T-helper 2 cell treated with Interferon-gamma antibody and Interleukin-4, amounts not matched to agents 5 μg/mL and 100 μg/mL, for 36 hours (primary cell): ENCODE measurements around the gene SLFN12L.

Experiments used
- DNase-seq: peaks from one replicate; pipeline ENCODE4 v3.0.0; 2021; ENCODE audit warnings: low spot score
- H3K27ac Mint-ChIP-seq: one replicate; pipeline ENCODE4 v1.8.0; 2021; ENCODE audit warnings: mild to moderate bottlenecking, mixed read lengths
- H3K27me3 Mint-ChIP-seq: one replicate; pipeline ENCODE4 v1.8.0; 2021; ENCODE audit warnings: low read depth, mixed read lengths
- H3K36me3 Mint-ChIP-seq: one replicate; pipeline ENCODE4 v1.8.0; 2021; ENCODE audit warnings: low read depth, mixed read lengths
- H3K4me1 Mint-ChIP-seq: one replicate; pipeline ENCODE4 v1.8.0; 2021; ENCODE audit warnings: low read depth, mixed read lengths
- H3K4me3 Mint-ChIP-seq: one replicate; pipeline ENCODE4 v1.8.0; 2022; ENCODE audit warnings: mild to moderate bottlenecking, moderate library complexity, mixed read lengths
- H3K9me3 Mint-ChIP-seq: one replicate; pipeline ENCODE4 v1.8.0; 2021; ENCODE audit warnings: mixed read lengths

The SLFN12L gene

DNA sequence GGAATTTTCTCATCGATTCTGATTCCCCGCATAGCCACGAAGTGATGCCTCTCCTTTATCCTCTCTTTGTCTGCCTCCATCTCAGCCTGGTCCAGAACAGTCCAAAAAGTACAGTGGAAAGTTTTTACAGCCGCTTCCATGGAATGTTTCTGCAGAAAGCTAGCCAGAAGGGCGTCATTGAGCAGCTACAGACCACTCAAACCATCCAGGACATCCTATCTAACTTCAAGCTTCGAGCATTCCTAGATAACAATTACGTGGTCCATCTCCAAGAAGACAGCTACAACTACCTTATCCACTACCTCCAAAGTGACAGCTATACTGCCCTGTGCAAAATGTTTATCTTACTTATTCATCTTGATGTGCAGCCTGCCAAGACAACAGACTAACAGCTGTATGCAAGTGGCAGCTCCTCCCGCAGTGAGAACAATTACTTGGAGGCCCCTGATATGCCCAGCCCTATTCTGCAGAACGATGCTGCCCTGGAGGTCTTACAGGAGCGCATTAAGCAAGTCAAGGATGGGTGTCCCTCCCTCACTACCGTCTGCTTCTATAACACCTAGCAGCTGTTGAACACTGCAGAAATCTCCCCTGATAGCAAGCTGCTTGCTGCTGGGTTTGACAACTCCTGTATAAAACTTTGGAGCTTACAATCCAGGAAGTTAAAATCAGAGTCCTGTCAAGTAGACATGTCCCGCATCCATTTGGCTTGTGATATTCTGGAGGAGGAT is 38.9 kb downstream of the SLFN12L start:
- H3K27ac Mint-ChIP-seq, result peak overlapping the region; percentile 43
- no peaks in the 10 kb centered on the region for H3K27me3 Mint-ChIP-seq
- H3K9me3 Mint-ChIP-seq, result no peaks in the 10 kb centered on the region
- no peak overlapping the region for H3K4me3 Mint-ChIP-seq
- H3K4me1 Mint-ChIP-seq, result peaks cover 48% of the 10 kb centered on the region
- peaks cover 68% of the 10 kb centered on the region for H3K36me3 Mint-ChIP-seq
- DNase-seq, result no peak

- Mint-ChIP-seq H3K36me3 (peaks cover 70% of the 10 kb centered on the region), H3K9me3 (no peaks in the 10 kb centered on the region), H3K4me3 (no peak overlapping the region), H3K27ac (peak overlapping the region; percentile 49), H3K4me1 (peaks cover 52% of the 10 kb centered on the region), H3K27me3 (no peaks in the 10 kb centered on the region)
- no peak for DNase-seq
Observed at GRCh38 chr17:35496451-35497290, 40.8 kb downstream of the SLFN12L start.

DNA sequence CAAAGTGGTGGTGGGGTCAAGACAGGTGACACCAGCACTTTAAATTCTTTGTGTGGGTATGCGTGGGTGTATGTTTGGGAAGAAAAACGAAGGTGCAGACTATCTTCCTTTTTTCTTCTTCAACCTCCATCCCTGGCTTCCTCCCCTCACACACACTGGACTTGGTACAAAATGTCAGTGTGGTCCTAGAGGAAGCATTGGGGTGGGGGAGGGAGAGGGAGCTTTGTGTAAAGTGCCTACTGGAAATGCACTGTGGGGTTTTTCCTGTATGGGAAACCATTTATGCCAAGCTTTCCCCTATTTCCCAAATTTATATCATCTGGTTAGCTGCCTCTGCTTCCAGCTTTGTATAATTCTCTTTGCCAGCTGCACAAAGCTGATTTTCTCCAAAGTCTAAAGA is 44.4 kb downstream of the SLFN12L start:
- no peak overlapping the region for H3K27ac Mint-ChIP-seq
- no peaks in the 10 kb centered on the region for H3K9me3 Mint-ChIP-seq
- no peak for DNase-seq
- H3K4me3 Mint-ChIP-seq, result no peak overlapping the region
- H3K36me3 Mint-ChIP-seq, result peaks cover 73% of the 10 kb centered on the region
- H3K4me1 Mint-ChIP-seq, result peaks cover 58% of the 10 kb centered on the region
- no peaks in the 10 kb centered on the region for H3K27me3 Mint-ChIP-seq

- H3K27ac Mint-ChIP-seq, result no peak overlapping the region
- no peaks in the 10 kb centered on the region for H3K27me3 Mint-ChIP-seq
- no peaks in the 10 kb centered on the region for H3K9me3 Mint-ChIP-seq
- no peak overlapping the region for H3K4me3 Mint-ChIP-seq
- no peak for DNase-seq
- H3K36me3 Mint-ChIP-seq, result peaks cover 73% of the 10 kb centered on the region
- H3K4me1 Mint-ChIP-seq, result peaks cover 60% of the 10 kb centered on the region
Observed at GRCh38 chr17:35491417-35491816, 46.1 kb downstream of the SLFN12L start.

GRCh38 chr17:35489944-35490343 is 47.5 kb downstream of the SLFN12L start:
- H3K4me3 Mint-ChIP-seq, result no peak overlapping the region
- H3K27ac Mint-ChIP-seq, result peak overlapping the region; percentile 4
- H3K27me3 Mint-ChIP-seq, result no peaks in the 10 kb centered on the region

DNA sequence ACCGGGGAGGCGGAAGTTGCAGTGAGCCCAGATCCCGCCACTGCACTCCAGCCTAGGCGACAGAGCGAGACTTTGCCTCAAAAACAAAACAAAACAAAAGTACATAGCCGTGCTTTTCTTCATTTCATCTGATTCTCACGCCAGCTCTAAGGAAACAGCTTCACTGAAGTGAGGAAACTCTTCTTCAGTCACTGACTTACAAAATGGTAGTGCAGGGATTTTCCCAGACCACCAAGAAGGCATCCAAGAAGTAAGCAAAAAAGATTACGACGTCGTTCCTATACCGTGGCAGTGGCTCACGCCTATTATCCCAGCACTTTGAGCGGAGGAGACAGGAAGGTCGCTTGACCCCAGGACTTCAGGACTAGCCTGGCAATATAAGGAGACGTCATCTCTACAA is 48.5 kb downstream of the SLFN12L start:
- Mint-ChIP-seq H3K9me3 (no peaks in the 10 kb centered on the region), H3K4me1 (peaks cover 68% of the 10 kb centered on the region), H3K36me3 (peaks cover 89% of the 10 kb centered on the region), H3K27me3 (no peaks in the 10 kb centered on the region), H3K27ac (no peak overlapping the region), H3K4me3 (peak overlapping the region; percentile 89)
- no peak for DNase-seq

More at GRCh38 chr17:35489944-35490343, 47.5 kb downstream of the SLFN12L start:
- no peak for DNase-seq
- Mint-ChIP-seq H3K36me3 (peaks cover 83% of the 10 kb centered on the region), H3K4me1 (peaks cover 70% of the 10 kb centered on the region), H3K9me3 (no peaks in the 10 kb centered on the region)

DNA sequence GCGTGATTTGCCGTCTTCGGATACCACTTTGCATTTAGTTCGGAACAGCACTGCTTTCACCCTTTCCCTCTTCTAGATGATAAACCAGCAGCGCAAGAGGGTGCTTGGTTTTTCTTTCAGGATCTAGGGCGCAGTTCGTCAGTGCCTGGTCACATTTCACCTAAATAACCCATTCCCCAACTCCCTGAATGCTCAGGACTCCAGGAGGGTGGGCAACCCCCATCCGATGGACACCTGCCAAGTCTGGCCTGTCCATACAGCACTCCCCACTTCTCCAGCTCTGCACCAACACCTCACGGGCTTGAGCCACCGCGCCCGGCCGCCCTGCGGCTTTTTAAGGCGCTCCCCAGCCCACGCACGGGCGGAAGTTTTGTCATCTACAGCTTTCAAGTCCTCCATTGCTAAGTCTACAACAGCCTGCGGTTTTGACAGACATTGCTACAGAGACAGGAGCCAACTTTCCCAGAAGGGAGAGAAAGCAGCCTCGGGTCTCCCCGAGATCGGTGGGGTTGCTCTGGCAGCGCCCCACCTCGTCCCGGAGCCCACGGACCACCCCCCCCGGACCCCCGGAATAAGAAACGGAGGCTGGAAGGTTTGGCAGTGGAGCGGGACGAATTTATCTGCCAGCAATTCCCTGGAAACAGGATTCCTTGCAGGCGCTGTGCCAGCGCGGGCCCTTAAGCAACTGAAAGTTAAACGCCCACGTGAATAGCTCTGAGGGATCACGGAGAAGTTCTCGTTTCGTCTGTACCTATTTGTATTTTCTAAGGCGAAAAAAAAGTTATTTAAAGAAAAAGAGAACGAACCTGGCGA is 50.4 kb downstream of the SLFN12L start:
- peak overlapping the region; percentile 89 for H3K4me3 Mint-ChIP-seq
- peak; percentile 91 for DNase-seq
- H3K27me3 Mint-ChIP-seq, result no peaks in the 10 kb centered on the region
- H3K27ac Mint-ChIP-seq, result peak overlapping the region; percentile 93
- no peaks in the 10 kb centered on the region for H3K9me3 Mint-ChIP-seq
- H3K4me1 Mint-ChIP-seq, result peaks cover 53% of the 10 kb centered on the region
- H3K36me3 Mint-ChIP-seq, result peaks cover 93% of the 10 kb centered on the region

- Mint-ChIP-seq H3K4me1 (peaks cover 29% of the 10 kb centered on the region), H3K4me3 (no peak overlapping the region), H3K9me3 (peaks cover 13% of the 10 kb centered on the region), H3K36me3 (peaks cover 85% of the 10 kb centered on the region), H3K27ac (no peak overlapping the region), H3K27me3 (no peaks in the 10 kb centered on the region)
- no peak for DNase-seq
Observed at GRCh38 chr17:35479271-35479670, 58.2 kb downstream of the SLFN12L start.

GRCh38 chr17:35477248-35477647 is 60.2 kb downstream of the SLFN12L start:
- Mint-ChIP-seq H3K27ac (no peak overlapping the region), H3K36me3 (peaks cover 85% of the 10 kb centered on the region), H3K4me1 (peaks cover 30% of the 10 kb centered on the region), H3K9me3 (peaks cover 26% of the 10 kb centered on the region), H3K4me3 (no peak overlapping the region), H3K27me3 (no peaks in the 10 kb centered on the region)
- no peak for DNase-seq

- H3K36me3 Mint-ChIP-seq, result peaks cover 86% of the 10 kb centered on the region
- no peaks in the 10 kb centered on the region for H3K27me3 Mint-ChIP-seq
- H3K27ac Mint-ChIP-seq, result peak overlapping the region; percentile 58
- peaks cover 34% of the 10 kb centered on the region for H3K4me1 Mint-ChIP-seq
- H3K4me3 Mint-ChIP-seq, result no peak overlapping the region
- no peak for DNase-seq
- peaks cover 33% of the 10 kb centered on the region for H3K9me3 Mint-ChIP-seq
Observed at GRCh38 chr17:35476283-35476820, 61.1 kb downstream of the SLFN12L start.

DNA sequence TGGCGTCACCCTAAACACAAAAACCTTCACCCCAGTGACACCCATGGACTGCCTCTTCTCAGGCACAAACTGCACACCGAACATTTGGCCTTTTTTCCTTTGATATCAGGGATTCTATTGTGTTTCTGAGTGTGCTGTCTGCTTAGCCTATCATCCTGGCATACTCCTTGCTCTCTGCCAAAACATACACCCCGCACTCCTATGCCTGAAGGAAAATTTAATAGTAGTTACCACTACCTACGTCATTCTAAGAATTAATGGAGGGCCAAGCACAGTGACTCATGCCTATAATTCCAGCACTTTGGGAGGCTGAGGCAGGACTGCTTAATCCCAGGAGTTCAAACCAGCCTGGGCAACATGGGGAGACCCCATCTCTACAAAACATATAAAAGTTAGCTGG is 69.0 kb downstream of the SLFN12L start:
- Mint-ChIP-seq H3K27ac (no peak overlapping the region), H3K27me3 (no peaks in the 10 kb centered on the region), H3K4me3 (peak overlapping the region; percentile 56), H3K9me3 (peaks cover 40% of the 10 kb centered on the region), H3K36me3 (peaks cover 85% of the 10 kb centered on the region), H3K4me1 (peaks cover 32% of the 10 kb centered on the region)
- DNase-seq, result no peak

GRCh38 chr17:35467824-35468223 is 69.7 kb downstream of the SLFN12L start:
- peaks cover 34% of the 10 kb centered on the region for H3K9me3 Mint-ChIP-seq
- peaks cover 85% of the 10 kb centered on the region for H3K36me3 Mint-ChIP-seq
- H3K4me1 Mint-ChIP-seq, result peaks cover 32% of the 10 kb centered on the region
- H3K4me3 Mint-ChIP-seq, result no peak overlapping the region
- no peaks in the 10 kb centered on the region for H3K27me3 Mint-ChIP-seq
- H3K27ac Mint-ChIP-seq, result peak overlapping the region; percentile 77
- no peak for DNase-seq

DNA sequence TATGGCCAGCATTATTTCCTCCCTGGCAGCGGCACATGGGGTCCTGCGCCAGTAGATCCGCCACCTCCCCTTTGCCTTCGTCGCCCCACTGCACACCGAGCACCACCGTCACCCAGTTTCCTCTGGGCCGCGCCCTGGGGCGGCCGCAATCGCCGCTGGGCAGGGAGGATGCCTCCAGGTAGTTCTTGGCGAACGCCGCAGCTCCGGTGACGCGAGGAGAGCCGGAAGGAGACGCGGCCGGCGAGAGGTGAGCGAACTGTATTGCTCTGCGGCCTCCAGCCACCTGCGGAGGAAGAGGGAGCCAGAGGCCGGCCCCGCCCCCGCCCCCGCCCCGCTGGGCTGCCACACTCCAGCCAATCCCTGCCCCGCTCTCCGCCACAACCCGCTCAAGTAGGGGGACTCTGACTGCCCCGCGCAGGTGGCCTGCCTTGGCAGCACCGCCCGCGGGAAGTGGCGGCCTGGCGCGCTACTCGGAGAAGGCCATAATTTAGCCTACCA is 77.1 kb downstream of the SLFN12L start:
- peaks cover 71% of the 10 kb centered on the region for H3K36me3 Mint-ChIP-seq
- peak overlapping the region; percentile 49 for H3K27ac Mint-ChIP-seq
- DNase-seq, result no peak
- peaks cover 16% of the 10 kb centered on the region for H3K4me1 Mint-ChIP-seq
- peaks cover 16% of the 10 kb centered on the region for H3K9me3 Mint-ChIP-seq
- H3K4me3 Mint-ChIP-seq, result peak overlapping the region; percentile 58
- no peaks in the 10 kb centered on the region for H3K27me3 Mint-ChIP-seq
